ENCODE data around the gene ZSWIM9.
A peak's percentile ranks its signal among the peaks of the same experiment; 100 is the strongest.

ZSWIM9 gene

DNA sequence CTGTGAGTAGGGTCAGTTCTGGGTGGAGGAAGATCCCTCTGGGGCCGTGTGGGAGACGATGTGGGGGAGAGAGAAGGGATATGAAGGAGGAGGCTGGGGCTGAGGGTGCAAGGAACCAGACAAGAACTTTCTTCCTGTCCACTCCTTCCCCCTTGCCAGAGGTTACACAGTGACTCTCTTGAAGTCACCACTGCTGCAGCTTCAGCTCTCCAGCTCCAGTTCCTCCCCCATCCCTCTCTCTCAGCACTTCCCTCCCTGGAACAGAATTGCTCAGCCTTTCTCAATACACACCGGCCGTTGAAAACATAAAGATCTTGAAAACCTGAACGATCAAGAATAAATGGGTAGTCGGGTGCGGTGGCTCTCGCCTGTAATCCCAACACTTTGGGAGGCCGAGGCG, 5.1 kb downstream of the ZSWIM9 start:
- no peak for DNase-seq (ENCODE audit: low spot score)

DNA sequence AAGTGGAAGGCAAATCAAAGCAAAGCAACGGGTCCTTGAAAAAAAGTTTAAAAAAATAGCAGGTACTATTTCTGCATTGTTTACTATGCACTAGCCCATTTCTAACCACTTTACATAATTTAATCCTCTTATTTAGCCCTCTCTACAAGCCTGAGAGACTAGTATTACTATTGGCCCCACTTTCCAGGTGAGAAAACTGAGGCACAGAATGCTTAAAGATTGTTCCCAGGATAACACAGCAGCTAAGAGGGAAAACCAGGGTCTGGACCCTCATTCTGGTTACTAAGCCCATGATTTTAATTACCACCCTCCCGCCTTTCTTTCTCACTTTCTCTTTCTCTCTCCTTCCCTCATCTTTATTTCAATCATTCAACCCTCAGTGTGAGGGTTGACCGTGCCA, 5.7 kb downstream of the ZSWIM9 start:
- no peak for DNase-seq (ENCODE audit: low spot score)

DNA sequence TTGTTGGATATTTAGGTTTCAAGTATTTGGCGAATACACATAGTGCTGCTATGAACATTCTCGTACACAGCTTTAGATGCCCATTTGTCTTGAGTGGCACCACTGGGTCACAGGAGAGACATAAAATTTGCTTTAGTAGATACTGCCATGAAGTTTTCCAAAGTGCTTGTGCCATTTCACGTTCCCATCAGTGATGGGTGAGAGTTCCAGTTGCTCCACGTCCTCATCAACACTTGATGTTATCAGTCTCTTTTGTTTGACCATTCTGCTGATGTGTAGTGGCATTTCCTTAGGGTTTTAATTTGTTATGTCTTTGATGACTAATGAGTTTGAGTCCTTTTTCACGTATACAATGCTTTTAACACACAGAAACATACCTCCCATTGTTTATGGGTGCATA, 11.0 kb downstream of the ZSWIM9 start:
- DNase-seq (ENCODE audit: low spot score), result no peak

DNA sequence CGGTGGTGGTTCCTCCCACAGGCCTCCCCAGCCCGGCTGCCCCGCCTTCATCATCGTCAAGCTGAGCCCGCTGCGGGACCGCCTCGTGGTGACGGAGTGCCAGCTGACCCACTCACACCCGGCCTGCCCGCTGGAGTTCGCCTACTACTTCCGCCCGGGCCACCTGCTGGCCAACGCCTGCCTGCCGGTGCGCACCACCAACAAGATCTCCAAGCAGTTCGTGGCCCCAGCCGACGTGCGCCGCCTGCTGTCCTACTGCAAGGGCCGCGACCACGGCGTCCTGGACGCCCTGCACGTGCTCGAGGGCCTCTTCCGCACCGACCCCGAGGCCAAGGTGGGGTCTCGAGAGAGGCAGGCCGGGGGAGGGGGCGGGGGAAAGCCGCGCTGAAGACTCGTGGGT, 12.0 kb downstream of the ZSWIM9 start:
- DNase-seq (ENCODE audit: low spot score), result no peak

DNA sequence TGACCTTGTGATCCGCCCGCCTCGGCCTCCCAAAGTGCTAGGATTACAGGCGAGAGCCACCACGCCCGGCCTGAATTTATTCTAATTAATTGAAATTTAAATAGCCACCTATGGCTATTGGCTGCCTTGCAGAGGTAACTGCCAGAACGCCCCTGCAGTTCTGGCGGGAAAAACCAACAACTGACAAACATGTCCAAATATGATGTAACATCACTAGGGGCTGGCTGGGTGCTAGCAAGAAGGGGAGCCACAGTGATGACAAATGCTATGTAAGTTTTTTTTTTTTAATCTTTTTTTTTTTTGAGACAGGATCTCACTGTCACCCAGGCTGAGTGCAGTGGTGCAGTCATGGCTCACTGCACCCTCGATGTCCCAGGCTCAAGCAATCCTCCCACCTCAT, 12.9 kb downstream of the ZSWIM9 start:
- no peak for DNase-seq (ENCODE audit: low spot score)

DNA sequence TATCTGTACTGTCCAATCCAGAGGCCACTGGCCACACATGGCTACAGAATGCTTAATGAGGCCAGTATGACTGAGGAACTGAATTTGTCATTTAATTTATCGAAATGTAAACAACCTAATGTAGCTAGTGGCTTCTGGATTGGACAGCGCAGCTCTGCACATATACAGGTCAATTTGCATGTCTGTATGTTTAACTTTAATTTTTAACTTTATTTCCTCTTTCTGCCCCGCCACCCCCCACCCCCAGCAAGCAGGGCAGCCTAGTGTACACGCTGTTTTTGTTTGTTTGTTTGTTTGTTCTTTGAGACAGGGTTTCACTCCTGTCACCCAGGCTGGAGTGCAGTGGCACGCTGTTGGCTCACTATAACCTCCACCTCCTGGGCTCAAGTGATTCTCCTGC, 15.5 kb downstream of the ZSWIM9 start:
- DNase-seq (ENCODE audit: low spot score), result no peak

DNA sequence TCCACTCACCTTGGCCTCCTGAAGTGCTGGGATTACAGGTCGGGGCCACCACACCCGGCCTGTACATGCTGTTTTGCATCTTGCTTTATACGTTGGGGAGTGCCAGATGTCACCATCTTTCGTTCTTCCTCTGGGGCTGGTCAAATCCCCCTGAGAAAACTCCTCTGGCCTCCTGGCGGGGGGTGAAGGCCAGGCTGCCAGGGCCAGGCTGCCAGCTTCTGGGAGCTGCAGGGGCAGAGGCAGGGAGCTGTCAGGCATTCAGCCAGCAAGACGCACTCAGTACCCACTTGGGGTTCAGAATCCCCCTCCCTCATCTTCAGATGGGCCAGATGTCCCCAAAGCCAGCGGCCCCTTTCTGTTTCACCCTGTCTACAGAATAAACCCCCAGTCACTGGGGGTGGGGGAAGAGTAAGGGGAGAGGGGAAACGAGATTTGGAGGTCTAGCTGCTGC, 16.1 kb downstream of the ZSWIM9 start:
- no peak for DNase-seq (ENCODE audit: low spot score)

DNA sequence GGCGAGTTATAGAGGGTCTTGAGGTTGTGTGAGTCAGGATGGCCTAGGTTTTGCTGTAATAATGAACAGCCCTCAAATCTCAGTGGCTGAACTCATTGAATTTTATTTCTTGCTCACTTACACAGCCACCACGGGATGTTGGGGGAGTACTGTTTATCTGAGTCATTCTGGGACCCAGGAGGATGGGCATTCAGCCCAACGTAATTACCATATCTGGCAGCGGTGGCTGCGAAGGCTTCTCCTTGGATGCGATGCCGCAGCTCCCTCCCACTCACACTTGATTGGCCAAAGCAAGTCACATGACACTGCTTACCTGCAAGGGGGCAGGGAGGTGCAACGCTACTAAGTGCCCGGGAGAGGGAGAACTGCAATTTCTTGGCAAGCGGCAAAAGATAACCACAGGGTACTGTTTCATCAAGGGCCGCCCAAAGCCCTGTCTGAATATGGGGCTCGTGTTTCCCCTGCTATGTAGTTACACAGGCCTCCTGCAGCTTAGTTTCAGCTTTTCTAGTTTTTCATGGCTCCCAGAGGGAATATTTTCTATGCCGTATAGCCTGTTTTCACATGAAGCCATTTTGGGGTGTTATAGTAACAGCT, 19.9 kb downstream of the ZSWIM9 start:
- no peak for DNase-seq (ENCODE audit: low spot score)

DNA sequence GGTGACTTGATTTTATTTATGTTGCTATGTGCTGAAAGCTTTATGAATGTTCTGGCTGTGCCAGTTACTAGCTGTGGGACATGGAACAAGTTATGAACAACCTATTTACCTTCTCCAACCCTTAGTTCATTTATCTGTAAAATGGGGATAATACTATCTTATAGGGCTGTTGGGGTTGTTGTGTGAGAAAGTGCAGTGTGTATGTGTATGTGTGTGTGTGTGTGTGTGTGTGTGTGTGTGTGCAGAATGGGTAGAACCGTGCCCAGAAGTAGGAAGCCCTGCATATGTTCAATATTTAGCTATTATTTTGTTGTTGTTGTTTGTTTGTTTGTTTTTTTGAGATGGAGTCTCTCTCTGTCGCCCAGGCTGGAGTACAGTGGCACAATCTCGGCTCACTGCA, 20.4 kb downstream of the ZSWIM9 start:
- DNase-seq (ENCODE audit: low spot score), result no peak

DNA sequence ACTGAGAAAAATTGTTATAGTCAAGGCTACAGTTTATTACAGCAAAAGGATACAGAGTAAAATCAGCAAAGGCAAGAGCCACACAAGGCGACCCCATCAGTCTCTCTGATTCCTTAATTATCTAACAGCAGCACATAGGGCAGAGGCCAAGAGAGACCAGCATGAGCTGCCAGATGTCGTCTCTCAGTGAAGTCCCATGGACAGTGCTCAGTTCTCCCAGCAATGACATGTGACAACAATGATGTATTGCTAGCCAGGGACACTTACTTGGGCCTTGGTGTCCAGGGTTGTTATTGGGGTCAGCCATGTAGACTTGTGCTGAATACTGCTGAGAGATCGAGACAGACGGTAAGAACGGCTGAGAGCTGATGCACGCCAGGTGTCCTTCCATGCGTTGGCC, 22.3 kb downstream of the ZSWIM9 start:
- DNase-seq (ENCODE audit: low spot score), result no peak

DNA sequence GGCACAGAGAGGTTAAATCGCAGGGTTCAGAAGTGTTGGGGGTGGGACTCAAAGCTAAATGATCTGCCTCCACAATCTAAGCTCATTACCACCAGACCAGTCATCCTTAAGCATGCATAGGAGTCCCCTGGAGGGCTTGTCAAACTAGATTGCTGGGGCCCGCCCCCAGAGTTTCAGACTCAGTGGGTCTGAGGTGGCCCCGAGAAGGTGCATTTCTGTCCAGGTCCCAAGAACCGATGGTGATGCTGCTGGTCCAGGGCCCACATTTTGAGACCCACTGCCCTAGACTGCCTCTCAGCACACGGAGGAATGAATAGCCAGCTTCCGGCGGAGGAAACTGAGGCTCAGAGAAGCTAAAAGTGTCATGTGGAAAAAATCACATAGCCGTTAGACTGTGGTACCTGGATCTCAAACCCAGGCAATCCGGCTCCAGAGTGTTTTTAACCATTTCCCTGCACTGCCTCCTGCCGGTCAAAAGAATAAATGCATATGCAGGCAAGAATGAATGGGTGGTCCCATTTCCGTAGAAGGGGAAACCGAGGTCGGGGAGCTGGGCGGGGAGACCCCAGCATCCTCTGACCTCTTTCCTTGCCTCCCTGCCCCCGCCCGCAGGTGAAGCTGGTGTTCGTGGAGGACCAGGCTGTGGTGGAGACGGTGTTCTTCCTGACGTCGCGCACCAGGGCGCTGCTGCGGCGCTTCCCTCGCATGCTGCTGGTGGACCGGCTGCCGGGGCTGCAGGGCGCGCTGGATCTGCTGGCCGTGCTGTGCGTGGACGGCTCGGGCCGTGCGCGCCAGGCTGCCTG, 23.8 kb downstream of the ZSWIM9 start:
- peak; percentile 70 for DNase-seq (ENCODE audit: low spot score)

DNA sequence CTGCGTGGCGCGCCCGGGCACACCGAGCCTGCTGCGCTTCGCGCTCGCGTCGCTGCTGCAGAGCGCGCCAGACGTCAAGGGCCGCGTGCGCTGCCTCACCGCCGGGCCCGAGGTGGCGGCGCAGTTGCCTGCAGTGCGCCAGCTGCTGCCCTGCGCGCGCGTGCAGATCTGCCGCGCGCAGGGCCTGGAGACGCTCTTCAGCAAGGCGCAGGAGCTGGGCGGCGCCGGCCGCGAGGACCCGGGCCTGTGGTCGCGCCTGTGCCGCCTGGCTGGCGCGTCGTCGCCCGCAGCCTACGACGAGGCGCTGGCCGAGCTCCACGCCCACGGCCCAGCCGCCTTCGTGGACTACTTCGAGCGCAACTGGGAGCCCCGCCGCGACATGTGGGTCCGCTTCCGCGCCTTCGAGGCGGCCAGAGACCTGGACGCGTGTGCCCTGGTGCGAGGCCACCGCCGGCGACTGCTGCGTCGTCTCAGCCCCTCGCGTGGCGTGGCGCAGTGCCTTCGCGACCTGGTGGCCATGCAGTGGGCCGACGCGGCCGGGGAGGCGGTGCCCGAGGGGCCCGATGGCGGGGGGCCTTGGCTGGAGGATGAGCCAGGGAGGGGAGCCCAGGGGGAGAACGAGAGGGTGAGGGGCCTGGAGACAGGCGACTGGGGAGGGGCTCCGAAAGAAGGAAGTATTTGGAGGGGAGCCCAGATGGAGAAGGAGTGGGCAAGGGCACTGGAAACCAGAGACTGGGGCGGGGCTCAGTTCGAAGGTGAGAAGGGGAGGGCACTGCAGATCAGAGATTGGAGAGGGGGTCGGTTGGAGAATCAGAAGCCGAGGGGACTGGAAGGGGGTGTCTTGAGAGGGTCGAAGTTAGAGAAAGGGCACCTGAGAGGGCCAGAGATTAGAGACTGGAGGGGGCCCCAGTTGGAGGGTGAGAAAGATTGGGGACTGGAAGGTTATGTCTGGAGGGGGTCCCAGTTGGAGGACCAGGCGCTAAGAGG, 24.7 kb downstream of the ZSWIM9 start:
- no peak for DNase-seq (ENCODE audit: low spot score)

DNA sequence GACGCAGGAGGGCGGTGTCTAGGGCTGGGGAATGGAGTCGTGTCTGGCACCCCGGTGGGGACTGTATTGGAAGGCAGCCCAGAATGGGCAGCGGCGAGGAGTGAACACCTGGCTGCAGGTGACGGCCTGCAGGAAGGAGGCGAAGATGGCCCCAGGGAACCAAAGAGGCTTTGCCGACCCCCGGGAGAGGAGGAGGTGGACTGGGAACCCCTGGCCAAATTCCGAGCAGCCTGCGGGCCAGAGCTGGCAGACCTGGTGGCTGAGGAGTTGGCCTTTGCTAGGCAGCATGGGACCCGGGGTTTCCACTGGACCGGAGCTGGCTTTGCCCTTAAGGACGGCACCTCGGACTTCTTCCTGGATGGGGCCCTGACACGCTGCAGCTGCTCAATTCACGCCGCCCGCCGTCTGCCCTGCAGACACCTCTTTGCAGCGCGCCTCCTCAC, 25.9 kb downstream of the ZSWIM9 start:
- no peak for DNase-seq (ENCODE audit: low spot score)

DNA sequence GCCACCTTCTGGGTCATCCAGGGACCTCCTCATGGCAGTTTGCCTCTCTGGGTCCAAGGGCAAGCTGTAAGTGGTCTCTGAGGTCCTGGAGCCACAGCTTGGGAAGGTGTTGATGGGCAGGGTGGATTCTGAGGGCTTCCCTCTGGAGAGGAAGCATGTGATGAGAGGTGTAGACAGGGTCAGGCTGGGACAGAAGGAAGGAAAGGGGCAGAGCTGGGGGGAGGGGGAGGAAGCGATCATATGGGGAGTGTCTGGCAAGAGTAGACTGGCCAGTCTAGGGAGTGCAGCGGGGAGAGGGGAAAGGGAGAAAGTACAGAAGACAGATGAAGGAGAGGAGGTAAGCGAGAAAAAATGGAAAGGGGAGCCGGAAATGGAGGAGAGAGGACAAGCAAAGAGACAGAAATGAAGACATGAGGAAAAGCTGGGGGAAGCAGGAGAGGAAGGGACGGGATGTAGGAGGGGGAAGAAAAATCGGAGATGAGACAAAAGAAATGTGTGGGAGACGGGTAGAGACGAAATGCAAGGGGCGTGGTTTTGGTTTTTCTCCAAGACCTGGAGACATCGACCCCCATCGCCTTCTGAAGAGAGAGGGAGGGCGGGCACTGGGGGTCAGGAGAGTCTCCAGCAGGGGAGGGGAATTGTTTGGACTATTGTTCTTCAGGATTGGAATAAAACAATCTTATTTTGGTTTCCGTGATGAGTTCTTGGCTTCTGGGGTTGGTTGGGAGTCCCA, 26.6 kb downstream of the ZSWIM9 start:
- no peak for DNase-seq (ENCODE audit: low spot score)

DNA sequence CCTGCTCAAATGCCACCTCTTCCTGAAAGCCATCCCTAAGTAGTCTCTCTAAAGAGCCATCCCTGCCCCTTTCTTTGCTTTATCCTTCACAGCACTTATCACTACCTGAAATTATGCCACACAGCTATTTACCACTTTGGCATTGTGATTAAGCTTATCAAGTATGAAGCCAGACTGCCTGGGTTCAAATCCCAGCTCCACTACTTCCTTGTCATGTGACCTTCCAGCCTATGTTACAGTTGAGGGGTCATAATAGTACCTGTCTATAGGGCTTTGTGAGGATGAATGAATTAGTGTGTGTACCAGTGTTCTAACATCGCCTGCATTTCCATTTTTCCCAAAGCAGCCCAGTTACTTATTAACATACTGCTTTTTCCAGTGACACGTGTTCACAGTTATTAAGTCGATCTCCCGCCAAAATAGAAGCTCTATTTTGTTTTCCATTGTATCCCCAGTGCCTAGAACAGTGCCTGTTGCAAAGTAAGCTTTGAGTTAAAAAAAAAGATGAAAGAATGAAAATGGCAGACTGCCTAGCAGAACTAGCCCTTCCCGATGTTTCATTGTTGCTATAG, 32.8 kb downstream of the ZSWIM9 start:
- no peak for DNase-seq (ENCODE audit: low spot score)

DNA sequence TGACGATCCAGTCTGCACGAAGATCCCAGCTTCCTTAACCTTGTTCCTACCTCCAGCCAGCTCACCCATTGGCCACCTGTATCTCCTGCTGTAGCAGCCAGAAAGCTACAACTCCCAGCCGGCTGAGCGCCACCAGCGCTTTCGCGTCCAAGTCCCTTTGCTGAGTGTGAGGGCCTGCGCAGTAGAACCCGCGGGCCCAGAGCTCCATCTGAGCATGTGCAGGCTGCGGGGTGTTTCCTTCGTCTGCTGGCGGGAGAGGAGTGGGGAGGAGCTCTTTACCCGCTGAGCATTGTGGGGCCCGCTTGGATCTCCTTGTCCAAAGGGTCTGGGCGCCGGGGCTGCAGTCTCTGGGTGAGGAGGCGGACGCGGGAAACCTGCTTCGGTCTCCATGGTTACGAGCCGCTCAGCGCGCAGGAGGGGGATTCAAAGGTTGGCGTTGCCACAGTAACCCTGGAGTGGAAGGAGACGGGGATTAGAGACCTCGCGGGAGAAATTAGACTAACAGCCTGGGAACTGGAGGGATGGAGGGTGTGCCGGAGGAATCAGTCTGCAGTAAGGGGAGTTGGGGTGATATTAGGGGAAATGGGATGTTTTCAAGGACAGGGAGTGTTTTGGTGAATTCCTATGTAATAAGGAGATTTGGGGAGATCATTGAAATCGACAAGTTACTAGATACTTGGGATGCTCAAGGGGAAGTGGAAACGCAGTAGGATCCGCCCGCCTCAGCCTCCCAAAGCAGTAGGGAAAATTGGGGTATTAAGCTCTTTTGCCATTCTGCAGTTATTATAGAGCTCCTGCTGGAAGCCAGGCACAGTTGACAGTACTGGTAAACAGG, 33.5 kb downstream of the ZSWIM9 start:
- peak; percentile 94 for DNase-seq (ENCODE audit: low spot score)

DNA sequence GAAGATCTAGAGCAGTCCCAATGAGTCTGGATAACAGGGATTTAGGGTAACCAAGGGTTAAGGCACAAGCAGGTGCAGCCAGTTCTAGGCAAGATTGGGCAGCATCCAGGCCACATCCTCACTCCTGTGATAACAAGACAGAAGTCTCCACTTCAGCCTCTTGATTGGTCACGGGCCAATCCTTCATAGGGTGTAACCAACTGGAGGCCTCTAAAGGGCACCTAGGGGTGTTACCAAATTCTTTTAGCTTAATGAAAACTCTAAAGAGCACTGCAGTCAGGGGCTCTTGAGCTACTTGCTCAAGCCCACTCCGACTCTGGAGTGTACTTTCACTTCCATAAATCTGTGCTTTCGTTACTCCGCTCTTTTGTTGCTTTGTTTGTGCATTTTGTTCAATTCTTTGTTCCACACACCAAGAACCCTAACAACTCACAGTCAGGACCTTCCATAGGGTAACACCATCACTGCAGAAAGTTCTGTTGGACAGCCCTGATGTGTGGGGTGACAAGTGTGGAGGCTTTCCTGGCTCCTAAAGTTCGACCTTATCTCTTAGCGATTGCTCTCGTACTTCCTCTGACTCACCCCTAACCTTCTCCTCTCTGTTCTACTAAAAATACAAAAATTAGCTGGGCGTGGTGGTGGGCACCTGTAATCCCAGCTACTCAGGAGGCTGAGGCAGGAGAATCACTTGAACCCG, 36.1 kb downstream of the ZSWIM9 start:
- DNase-seq (ENCODE audit: low spot score), result no peak

DNA sequence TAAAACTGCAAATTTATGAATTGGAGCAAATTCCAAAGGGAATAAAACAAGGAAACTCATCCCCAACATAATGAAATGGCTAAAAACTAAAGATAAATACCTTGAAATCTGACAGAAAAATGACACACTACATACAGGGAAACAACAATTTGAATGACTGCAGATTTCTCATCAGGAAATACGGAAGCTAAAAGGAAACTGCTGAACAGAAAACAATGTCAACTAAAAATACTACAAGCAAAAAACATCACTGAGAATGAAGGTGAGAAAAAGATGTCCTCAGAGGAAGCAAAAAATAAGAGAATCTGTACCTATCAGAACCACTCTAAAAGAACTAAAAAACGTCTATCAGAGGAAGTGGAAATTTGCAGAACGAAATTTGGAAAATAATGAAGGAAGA, 39.5 kb downstream of the ZSWIM9 start:
- DNase-seq (ENCODE audit: low spot score), result no peak

DNA sequence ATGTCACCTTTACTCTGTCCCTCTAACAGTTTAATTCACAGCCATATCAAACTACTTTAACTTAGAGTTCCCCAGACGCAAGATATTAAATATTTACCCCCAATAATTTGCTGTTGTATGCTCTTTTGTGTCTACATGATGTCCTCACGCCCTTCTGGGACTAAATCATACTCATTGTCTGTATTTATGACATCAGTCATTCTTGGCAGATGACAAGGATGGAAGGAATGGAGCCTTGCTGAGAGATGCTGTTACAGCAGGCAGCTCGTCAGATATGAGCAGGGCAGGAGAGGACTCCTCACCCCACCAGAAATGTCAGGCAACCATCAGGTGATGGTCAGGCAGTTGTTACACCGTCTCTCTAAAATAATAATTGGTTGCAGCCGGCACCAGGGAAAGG, 43.5 kb downstream of the ZSWIM9 start:
- DNase-seq (ENCODE audit: low spot score), result no peak

DNA sequence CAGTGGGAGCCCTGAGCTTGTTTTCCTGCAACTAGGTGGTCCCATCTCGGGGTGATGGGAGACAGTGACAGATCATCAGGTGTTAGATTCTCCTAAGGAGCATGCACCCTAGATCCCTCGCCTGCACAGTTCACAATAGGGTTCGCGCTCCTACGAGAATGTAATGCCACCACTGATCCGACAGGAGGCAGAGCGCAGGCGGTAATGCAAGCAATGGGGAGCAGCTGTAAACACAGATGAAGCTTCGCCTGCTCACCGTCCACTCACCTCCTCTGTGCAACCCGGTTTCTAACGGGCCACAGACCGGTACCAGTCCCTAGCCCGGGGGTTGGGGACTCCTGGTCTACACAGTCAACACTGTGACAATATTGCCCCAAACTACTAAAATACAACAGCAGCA, 46.5 kb downstream of the ZSWIM9 start:
- no peak for DNase-seq (ENCODE audit: low spot score)

All from HuH-7 (cell line).